SK-MEL-5 (cell line): ENCODE measurements around the gene CHST14. TPM values are rescaled to one million over a fixed set of nuclear protein-coding genes. Genes with fewer than 3 reads are reported as not detected.

ENCODE experiments used
- DNase-seq: peaks from one replicate; pipeline ENCODE4 v3.0.0-alpha.2; 2016; ENCODE audit warnings: low read depth, low spot score
- in situ Hi-C: cut with HindIII; loops from 2 replicates; pipeline ENCODE4 v1.10.0; 2016; ENCODE audit warnings: low sequenced_read_pairs, high pct_unique_total_duplicates, low pct_unique_long_range_greater_than_20kb
- total RNA-seq: library from RNA; depleted of rRNA; stranded (reverse); fragments of >200 nt; shearing (Covaris generic); gene quantifications from 2 replicates; pipeline ENCODE4 v1.2.3, GENCODE V29; 2014

The CHST14 gene
- total RNA-seq, 1 experiment from 2014 or later = 16.4 TPM

DNA sequence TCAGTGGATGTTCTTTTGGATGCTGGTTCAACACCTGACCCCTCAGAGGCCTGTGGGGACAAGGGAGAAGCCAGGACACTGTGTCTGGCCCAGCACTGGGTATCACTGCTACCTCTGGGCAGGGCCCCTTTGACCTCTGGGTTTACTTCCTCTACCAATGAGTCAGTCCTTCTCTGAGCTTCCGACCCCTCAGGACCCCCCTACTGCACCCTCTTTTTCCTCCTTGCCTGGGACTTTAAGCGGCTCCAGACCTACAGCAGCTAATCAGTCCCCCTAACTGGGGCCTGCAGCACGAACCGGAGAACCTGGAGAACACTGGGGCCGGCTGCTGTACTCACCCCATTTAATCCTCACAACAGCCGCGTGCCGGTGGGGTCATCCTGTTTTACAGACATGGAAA, 3.8 kb downstream of the CHST14 start:
- no peak for DNase-seq
- in situ Hi-C loops = no loop called here

DNA sequence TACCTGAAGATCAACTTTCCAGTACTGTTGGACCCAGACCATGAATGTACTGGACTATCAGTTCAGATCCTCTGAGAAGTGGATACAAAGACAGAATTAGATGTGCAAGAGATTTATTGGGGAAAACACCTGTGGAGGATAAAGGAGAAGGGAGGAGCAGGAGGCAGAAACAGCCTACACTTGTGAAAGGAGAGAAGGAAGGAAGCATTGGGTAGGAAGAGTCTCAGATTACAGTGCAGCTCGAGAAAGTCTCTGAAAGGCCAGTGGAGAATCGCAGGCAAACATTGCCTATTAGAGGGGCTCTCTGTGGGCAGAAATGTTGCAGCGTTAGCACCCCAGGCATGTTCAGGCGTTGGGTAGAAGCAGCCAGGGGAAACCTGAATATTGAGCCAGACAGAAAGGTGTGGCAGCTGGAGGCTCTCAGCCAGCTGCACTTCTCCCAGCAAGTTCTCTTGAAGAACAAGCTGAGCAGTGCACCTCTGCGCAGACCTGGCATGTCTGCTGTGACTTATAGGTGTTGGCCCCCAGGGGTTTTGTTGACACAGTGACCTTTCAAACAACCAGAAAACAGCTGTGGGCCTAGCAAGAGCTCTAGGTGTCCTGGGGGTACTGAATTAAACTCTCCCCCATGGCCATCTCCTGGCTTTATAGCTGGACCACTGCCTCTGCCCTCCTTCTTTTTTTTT, 7.0 kb downstream of the CHST14 start:
- in situ Hi-C loops = no loop called here
- no peak for DNase-seq

DNA sequence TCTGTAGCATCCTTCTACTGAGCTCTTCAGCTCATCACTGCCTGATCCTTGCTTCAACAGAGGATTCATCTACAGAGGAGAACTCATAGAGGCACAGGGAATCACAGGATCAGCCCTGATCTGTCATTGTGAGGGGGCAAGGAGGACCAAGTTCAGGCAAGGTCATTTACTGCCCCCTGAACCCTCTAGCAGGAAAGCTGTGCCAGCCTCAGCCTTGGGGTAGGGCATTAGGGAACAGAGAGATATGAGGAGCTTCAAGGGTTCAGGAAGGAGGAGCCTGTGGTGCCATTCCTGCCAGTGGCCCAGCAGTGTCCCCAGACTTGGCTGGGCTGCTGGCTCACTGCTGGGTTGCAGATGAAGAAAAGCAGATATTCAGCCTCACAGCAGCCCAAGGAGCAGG, 8.2 kb downstream of the CHST14 start:
- in situ Hi-C loops = no loop called here
- DNase-seq = peak; percentile 13

DNA sequence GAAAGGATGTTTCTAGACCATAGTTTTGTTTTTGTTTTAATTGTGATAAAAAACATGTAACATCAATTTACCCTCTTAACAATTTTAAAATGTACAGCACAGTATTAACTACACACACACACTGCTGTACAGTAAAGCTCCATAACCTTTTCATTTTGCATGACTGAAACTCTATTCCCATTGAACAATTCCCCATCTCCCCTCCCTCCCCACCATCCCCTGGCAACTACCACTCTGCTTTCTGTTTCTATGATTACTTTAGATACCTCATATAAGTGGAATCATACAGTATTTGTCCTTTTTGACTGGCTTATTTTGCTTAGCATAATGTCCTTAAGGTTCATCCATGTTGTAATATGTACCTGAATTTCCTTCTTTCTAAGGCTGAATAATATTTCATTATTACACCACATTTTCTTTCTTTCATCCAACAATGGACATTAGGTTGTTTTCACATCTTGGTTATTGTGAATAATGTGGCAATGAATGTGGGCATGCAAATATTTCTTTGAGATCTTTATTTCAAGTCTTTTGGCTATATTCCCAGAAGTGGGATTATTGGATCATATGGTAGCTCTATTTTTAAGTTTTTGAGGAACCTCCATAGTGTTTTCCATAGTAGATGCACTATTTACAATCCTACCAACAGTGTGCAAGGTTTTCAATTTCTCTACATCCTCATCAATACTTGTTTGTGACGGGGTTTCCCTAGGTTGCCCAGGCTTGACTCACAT, 10.7 kb downstream of the CHST14 start:
- DNase-seq = peak; percentile 74
- in situ Hi-C loops = no loop called here

DNA sequence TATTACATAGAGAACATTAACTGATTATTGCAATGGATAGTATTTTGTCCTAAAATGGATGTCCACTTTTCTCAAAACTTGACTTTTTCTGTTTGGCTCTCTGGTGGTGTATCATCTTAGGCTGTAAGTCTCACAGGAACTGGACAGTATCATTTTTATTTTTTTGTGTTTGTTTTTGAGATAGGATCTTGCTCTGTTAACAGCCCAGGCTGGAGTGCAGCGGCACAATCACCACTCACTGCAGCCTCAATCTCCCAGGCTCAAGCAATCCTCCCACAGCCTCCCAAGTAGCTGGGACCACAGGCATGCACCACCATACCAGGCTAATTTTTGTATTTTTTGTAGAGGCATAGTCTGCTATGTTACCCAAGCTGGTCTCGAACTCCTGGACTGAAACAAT, 13.1 kb downstream of the CHST14 start:
- DNase-seq = no peak
- in situ Hi-C loops = no loop called here

DNA sequence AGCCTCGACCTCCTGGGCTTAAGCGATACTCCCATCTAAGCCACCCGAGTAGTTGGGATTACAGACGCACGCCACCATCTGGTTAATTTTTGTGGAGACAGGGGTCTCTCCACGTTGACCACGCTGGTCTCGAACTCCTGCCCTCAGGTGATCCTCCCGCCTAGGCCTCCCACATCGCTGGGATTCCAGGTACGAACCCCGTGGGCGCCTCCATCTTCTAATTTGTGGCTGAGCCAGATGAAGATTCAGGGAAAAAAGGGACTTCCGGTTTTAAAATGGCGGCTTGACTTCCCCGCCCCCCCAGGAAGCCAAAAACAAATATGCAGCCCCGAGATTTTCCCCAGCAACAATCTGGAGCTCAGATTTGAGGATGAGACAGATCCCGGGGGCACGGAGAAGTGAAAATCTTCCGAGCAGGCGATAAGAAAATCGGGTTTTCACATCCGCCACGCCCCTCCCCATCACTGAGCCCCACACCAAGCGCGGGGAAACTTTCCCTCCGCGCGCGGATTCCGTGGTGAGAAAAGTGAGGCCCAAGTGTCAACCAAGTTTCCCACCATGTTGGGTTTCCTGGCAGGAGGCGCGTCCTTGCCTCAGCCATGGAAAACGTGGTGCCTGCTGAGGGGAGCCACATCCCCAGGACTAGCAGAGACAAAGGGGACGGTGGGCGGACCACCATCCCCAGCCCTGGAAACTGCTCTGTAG, 15.4 kb downstream of the CHST14 start:
- DNase-seq = no peak
- in situ Hi-C loops = no loop called here

DNA sequence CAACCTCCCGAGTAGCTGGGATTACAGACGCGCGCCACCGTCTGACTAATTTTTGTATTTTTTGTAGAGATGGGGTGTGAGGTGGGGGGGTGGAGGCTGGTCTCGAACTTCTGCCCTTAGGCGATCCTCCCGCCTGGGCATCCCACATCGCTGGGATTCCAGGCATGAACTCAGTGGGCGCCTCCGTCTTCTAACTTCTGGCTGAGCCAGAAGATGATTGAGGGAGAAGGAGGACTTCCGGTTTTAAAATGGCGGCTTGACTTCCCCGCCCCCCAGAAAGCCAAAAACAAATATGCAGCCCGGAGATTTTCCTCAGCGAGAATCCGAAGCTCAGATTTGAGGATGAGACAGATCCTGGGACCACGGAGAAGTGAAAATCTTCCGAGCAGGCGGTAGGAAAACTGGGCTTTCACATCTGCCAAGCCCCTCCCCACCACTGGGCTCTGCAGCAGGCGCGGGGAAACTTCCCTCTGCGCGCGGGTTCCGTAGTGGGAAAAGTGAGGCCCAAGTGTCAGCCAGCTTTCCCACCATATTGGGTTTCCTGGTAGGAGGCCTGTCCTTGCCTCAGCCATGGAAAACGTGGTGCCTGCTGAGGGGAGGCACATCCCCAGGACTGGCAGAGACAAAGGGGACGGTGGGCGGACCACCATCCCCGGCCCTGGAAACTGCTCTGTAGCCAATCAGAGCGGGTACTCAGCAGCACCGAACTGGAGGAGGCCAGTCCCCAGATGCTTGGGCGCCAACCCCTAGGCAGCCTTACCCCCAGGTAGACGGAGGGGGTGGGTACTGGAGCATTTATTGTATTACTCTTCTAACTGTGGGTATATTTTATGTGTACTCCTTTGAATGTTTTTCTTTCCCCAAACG, 17.3 kb downstream of the CHST14 start:
- DNase-seq = no peak

DNA sequence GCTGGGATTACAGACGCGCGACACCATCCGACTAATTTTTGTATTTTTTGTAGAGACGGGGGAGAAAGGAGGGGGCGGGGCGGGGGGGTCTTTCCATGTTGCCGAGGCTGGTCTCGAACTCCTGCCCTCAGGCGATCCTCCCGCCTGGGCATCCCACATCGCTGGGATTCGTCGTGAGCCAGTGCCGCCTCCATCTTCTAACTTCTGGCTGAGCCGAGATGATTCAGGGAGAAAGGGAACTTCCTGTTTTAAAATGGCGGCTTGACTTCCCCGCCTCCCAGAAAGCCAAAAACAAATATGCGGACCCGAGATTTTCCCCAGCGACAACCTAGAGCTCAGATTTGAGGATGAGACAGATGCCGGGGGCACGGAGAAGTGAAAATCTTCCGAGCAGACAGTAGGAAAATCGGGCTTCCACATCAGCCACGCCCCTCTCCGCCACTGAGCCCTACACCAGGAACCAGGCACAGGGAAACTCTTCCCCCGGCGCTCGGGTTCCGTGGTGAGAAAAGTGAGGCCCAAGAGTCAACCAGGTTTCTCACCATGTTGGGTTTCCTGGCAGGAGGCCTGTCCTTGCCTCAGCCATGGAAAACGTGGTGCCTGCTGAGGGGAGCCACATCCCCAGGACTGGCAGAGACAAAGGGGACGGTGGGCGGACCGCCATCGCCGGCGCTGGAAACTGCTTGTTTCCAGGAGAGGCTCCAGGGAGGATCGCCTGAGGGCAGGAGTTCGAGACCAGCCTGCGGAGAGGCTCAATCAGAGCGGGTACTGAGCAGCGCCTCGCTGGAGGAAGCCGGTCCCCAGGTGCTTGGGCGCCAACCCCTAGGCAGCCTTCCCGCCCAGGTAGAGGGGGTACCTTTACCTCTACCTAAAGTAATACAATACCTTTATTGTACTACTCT, 18.7 kb downstream of the CHST14 start:
- in situ Hi-C loops = no loop called here
- DNase-seq = no peak

More for the DNA sequence above, 17.3 kb downstream of the CHST14 start:
- in situ Hi-C loops = no loop called here

DNA sequence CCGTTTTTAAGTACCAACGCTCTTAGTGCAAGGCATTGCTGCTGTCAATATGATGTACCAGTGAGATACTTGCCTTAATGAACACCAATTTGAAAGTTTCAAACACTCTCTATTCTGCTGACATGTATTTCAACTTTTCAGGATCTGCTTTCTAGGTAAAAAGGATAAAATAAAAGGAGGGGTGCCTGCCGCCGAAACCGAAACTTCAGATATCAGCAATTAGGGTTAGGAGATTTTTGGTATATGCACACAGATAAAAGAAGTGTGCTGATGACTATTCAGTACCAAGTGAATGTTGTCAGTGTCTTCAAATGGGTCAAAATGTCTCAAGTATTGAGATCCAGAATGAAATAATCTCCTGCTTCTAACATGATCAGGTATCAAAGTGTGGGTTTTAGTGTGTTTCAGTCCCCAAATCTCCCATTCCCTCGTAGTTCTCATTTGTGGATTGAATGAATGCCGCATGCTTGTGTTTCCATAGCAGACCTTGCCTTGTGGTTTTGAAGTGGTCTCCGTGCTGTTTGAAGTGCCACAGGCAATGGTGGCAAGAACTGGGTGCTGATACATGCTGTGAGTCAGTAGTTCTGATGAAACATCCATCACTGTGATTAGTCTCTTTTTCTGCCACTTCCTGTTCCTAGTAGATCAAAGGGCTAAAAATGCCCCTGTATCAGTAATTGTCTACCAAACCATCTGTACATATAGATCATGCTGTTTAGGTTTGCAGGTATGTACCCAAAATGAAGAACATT, 22.5 kb downstream of the CHST14 start:
- in situ Hi-C loops = no loop called here
- no peak for DNase-seq

DNA sequence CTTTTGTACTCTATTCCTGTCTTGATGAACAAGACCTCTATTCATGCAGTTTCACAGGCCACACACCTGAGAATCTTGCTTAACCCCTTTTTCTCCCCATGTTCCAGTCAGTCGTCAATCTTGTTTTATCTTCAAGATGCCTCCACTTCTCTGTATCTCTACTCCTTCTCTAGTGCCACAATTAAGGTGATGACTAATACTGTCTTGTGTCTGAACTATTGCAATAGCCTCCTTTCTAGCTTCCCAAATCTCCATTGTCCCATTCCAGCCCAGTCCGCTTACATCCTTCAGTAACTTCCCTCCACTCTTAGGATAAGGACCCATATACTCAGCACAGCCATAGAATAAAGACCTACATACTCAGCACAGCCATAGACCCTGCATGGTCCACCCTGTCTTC, 24.7 kb downstream of the CHST14 start:
- in situ Hi-C loops = no loop called here
- no peak for DNase-seq

DNA sequence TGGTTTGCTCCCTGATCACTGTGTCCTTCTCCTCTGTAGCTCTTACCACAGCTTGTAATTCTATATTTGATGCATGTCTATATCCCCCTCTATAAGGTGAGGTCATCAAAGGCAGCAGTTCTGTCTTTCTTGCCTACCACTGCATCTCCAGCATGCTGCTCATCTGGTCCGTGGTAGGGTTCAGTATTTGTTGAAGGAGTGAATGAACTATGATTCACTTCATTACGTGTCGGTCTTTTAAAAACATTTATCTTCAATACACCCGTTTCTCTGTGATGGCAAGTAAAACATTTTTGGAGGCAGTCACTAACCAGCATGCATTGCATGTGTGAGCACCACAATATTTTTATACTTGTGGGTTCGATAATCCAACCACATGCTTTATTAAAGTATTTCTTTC, 27.6 kb downstream of the CHST14 start:
- in situ Hi-C loops = no loop called here
- no peak for DNase-seq

DNA sequence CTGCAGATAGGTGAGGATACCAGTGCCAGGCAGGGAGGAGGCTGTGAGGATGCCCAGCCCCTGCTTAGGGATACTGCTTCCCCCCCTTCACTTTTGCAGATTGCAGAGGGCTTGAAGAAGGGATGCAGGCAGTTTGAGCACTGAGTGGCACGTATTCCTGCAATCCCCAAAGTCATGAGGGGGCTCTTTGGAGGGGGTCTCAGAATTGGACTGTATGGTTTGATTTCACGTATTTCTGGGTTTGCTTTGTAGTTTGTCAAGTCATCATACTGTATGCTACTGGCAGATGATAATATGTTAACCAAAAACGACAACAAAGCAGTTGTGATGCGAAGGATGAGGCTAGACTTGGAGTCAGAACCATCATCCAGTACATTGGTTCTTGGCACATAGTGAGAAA, 28.1 kb downstream of the CHST14 start:
- in situ Hi-C loops = no loop called here
- DNase-seq = no peak

DNA sequence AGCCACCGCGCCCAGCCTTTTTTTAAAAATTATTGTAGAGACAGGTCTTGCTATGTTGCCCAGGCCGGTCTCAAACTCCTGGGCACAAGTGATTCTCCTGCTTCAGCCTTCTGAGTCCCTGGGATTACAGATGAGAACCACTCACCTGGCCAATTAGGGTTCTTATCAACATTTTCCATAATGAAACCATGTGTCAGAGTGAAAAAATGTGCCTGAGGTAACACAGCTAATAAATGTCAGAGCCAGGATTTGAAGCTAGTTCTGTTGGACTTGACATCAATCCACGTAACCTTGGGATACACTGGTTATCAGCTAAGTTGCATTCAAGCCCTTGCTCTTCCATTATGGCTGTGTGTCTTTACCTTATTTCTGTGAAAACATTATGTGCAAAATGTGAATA, 29.1 kb downstream of the CHST14 start:
- DNase-seq = no peak
- in situ Hi-C loops = no loop called here

DNA sequence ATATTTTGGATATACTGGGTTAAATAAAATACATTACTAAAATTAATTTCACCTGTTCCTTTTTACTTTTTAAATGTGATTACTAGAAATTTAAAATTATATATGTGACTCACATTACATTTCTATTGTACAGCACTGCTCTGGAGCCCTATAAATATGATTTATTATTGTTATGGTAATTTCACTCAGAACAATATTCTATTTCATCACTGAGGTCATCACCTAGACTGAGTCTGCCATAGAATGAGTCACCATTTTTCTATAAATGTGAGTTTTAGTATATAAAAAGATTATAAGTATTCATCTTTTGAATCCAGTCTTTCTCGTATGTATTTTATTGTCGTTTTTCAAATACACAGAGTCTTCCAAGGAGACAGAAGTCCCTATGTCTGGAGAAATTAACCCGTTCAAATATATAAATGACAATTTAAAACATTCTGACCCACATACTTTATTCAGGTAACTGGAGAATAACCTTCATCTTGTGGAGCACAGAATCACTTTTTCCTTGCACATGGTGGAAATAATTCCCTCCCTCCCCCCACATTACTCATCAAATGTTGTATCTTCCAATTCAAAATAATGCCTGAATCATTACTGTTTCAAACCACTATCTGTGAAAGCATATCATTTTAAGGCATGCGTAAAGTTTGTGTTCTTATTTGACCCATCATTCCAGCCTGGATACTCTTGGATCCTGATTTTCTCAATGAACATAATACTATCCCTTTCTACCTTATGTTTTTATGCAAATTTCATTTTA, 30.0 kb downstream of the CHST14 start:
- in situ Hi-C loops = no loop called here
- no peak for DNase-seq

DNA sequence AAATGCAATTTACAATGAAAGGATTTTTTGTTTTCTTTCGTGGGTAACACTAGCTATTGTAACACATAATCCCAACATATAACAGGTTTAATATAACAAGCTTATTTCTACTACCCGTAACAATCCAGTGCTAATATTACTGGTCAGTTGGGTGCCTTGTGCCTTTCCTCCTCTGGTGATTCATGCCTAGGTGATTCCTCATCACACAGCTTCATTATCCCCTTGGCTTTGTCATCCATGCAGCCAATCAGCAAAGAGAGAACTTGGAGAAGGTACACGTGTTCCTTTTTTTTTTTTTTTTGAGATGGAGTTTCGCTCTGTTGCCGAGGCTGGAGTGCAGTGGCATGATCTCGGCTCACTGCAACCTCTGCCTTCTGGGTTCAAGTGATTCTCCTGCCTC, 30.7 kb downstream of the CHST14 start:
- DNase-seq = no peak
- in situ Hi-C loops = no loop called here
